Adrenal gland (tissue), 12 donors: Measurements from ENCODE around the gene PPOX. TPM values are rescaled to one million over a fixed set of nuclear protein-coding genes. Genes with fewer than 3 reads are reported as not detected.

Experiments
- DNase-seq, 7 donors: peaks; one replicate each; pipeline ENCODE4 v3.0.0-alpha.2; 2019 to 2020
- H3K27ac ChIP-seq, 5 donors: fragments of 200-600 bp; sonication (generic) in 4 of 5; 1 replicate in 3 of 5; 2 replicates in 2 of 5; pipeline versions ENCODE4 v1.5.1 to v1.8.0; 2016 to 2020; ENCODE audit warnings: mild to moderate bottlenecking in 1 of 5
- H3K27me3 ChIP-seq: fragments of 200-600 bp; 2 replicates; pipeline ENCODE4 v1.8.0; 2021
- H3K36me3 ChIP-seq, 2 donors: fragments of 200-600 bp; replicated peaks in 1 of 2; 1 replicate in 1 of 2; 2 replicates in 1 of 2; pipeline versions ENCODE4 v1.5.1 to v1.8.0; 2018 to 2022
- H3K4me1 ChIP-seq, 2 donors: fragments of 200-600 bp; replicated peaks in 1 of 2; 1 replicate in 1 of 2; 2 replicates in 1 of 2; pipeline versions ENCODE4 v1.5.1 to v1.8.0; 2018 to 2021
- H3K4me3 ChIP-seq, 4 donors: fragments of 200-600 bp; sonication (generic) in 3 of 4; one replicate each; pipeline ENCODE4 v1.5.1; 2016 to 2018
- H3K9me3 ChIP-seq, 3 donors: fragments of 200-600 bp; sonication (generic) in 1 of 3; replicated peaks in 1 of 3; 1 replicate in 2 of 3; 2 replicates in 1 of 3; pipeline versions ENCODE4 v1.5.1 to v1.8.0; 2016 to 2021
- CTCF ChIP-seq, 6 experiments: fragments of 450-650 bp in 4 of 6; fragments of 200-600 bp in 2 of 6; sonication (generic) in 1 of 6; IDR thresholded peaks; 1 replicate in 5 of 6; 2 replicates in 1 of 6; pipeline versions ENCODE4 v1.5.1 to v1.8.0; 2016 to 2021; ENCODE audit warnings: antibody characterized with exemption in 6 of 6, mild to moderate bottlenecking in 2 of 6, moderate library complexity in 1 of 6
- POLR2A ChIP-seq, 2 donors: fragments of 450-650 bp; IDR thresholded peaks; one replicate each; pipeline ENCODE4 v1.6.1; 2017; ENCODE audit warnings: antibody characterized with exemption in 2 of 2, mild to moderate bottlenecking in 2 of 2, moderate library complexity in 1 of 2
- WGBS, 4 donors: extraction: QIAGEN DNeasy Blood & Tissue Kit in 2 of 4; methylation state at CpG; one replicate each; pipeline versions ENCODE4 v1.1.5 to v1.1.7; 2013 to 2017; 5-methylcytosine and 5-hydroxymethylcytosine counted together
- intact Hi-C, 2 donors: fragments of 100-400 bp; cut with DNase I; formaldehyde crosslinking; loops; one replicate each; pipeline versions ENCODE4 v1.14.1 to v1.15.0; 2022 to 2023
- polyA plus RNA-seq, 3 donors: library from polyadenylated mRNA; stranded (reverse); fragments of 200-250 nt in 2 of 3; fragments of 350-450 nt in 1 of 3; fragmentation: Illumina TruSeq in 1 of 3; extraction: RNeasy Lipid Tissue Mini Kit (QIAGEN cat#74804) in 1 of 3; gene quantifications; one replicate each; pipeline ENCODE4 v1.2.3, GENCODE V29; 2013 to 2014
- total RNA-seq, 9 donors: library from RNA; depleted of rRNA in 4 of 9; stranded (reverse); fragments of >200 nt in 4 of 9; fragments of 120-200 nt in 1 of 9; fragmentation: NEBNext Ultra II Directional in 1 of 9; extraction: Animal tissue kit (Norgen Biotek cat#: 25700) in 1 of 9; gene quantifications; one replicate each; pipeline versions ENCODE4 v1.1.0 to v1.2.4, GENCODE V29; 2013 to 2023
- donor health status: healthy with polysubstance abuse.
- donor health status: Bipolar disorder and iron deficiency.
- donor health status: DM: yes; HTN: yes; CAD: no.
- donor health status: DM: no; HTN: no; CAD: no.
- donor health status: DM: no; HTN: no; CAD: no.
- donor health status: DM: yes; HTN: yes; CAD: no.

PPOX gene
- total and polyA plus RNA-seq, 12 donors, result 13.2 to 268 (median 39.0) TPM

- TF ChIP-seq POLR2A (IDR thresholded peaks at IDR 0.05) (no peak), CTCF (IDR thresholded peaks at IDR 0.05) (no peak)
- no peak for DNase-seq
- no peaks in the 10 kb centered on the region for H3K27me3 ChIP-seq
- intact Hi-C loops, result no loop called here
- H3K9me3 ChIP-seq, result no peaks in the 10 kb centered on the region
- no peak overlapping the region for H3K4me3 ChIP-seq
- H3K27ac ChIP-seq, result peak overlapping the region in 1 of 5 donors; percentile 3
- 75 to 83% (median 81%) methylated on average over 7 of the region's 7 CpGs for WGBS, 4 donors
- H3K36me3 ChIP-seq, result peaks cover 0 to 43% of the 10 kb centered on the region in 2 donors
- H3K4me1 ChIP-seq, result peaks cover 15 to 31% of the 10 kb centered on the region in 2 donors
Measured at GRCh38 chr1:161162052-161162451, 4.2 kb upstream of the PPOX start.

- H3K4me1 ChIP-seq, result peaks cover 17 to 38% of the 10 kb centered on the region in 2 donors
- H3K4me3 ChIP-seq, result no peak overlapping the region
- no peak for DNase-seq
- TF ChIP-seq CTCF (IDR thresholded peaks at IDR 0.05), result no peak
- intact Hi-C loops, result no loop called here
- no peaks in the 10 kb centered on the region for H3K9me3 ChIP-seq
- H3K36me3 ChIP-seq, result peaks cover 0 to 36% of the 10 kb centered on the region in 2 donors
- H3K27ac ChIP-seq, result no peak overlapping the region
- WGBS, 4 donors, result 93 to 96% (median 95%) methylated on average over 6 to 10 of the region's 10 CpGs
- no peaks in the 10 kb centered on the region for H3K27me3 ChIP-seq
Measured at GRCh38 chr1:161162806-161163205, 3.4 kb upstream of the PPOX start.

- Histone ChIP-seq H3K4me3 (no peak overlapping the region), H3K36me3 (peaks cover 0 to 33% of the 10 kb centered on the region in 2 donors), H3K27ac (no peak overlapping the region), H3K27me3 (no peaks in the 10 kb centered on the region), H3K4me1 (peaks cover 17 to 38% of the 10 kb centered on the region in 2 donors), H3K9me3 (no peaks in the 10 kb centered on the region)
- DNase-seq, result no peak
- intact Hi-C loops, result no loop called here
- TF ChIP-seq CTCF (IDR thresholded peaks at IDR 0.05) (no peak), POLR2A (IDR thresholded peaks at IDR 0.05) (no peak)
- 85 to 92% (median 90%) methylated on average over 5 of the region's 5 CpGs for WGBS, 4 donors
Measured at GRCh38 chr1:161163793-161164192, 2.4 kb upstream of the PPOX start.

- H3K4me1 ChIP-seq, result peaks cover 15 to 32% of the 10 kb centered on the region in 2 donors
- no peaks in the 10 kb centered on the region for H3K27me3 ChIP-seq
- intact Hi-C loops, result no loop called here
- no peak for DNase-seq
- H3K4me3 ChIP-seq, result peak overlapping the region in 2 of 4 donors; percentile 54 to 80
- H3K27ac ChIP-seq, result peak overlapping the region; percentile 6 to 81 (median 77)
- H3K36me3 ChIP-seq, result peaks cover 0 to 45% of the 10 kb centered on the region in 2 donors
- no peak for TF ChIP-seq POLR2A (IDR thresholded peaks at IDR 0.05)
- no peak for TF ChIP-seq CTCF (IDR thresholded peaks at IDR 0.05)
- H3K9me3 ChIP-seq, result no peaks in the 10 kb centered on the region
- 64 to 71% (median 69%) methylated on average over 14 of the region's 14 CpGs for WGBS, 4 donors
Measured at GRCh38 chr1:161164901-161165610, 1.2 kb upstream of the PPOX start.
